MCF 10A (cell line): ENCODE data around the gene BEST1. TPM values are rescaled to one million over a fixed set of nuclear protein-coding genes. Genes with fewer than 3 reads are reported as not detected.

Experiments
- BruUV-seq: library from RNA; stranded (reverse); fragments of 400-500 nt; replicated peaks from 2 replicates; lab custom pipeline; 2021; lab: Mats Ljungman, UMichigan
- CTCF ChIA-PET: fragments of 300-600 bp; sonication (Branson Sonifier 250); formaldehyde crosslinking; extraction: SDS; loops from one replicate; lab custom pipeline; 2021; ENCODE audit warnings: antibody characterized with exemption, inconsistent platforms; lab: Yijun Ruan, JAX
- POLR2A ChIA-PET: fragments of 300-600, 350-650 bp; sonication (Branson Sonifier 250); formaldehyde crosslinking; extraction: SDS; loops from one replicate; lab custom pipeline; 2020; ENCODE audit warnings: antibody characterized with exemption, inconsistent platforms; lab: Yijun Ruan, JAX
- DNase-seq: peaks from one replicate; pipeline ENCODE4 v3.0.0-alpha.2; 2018; ENCODE audit not compliant: unreplicated experiment
- H3K27ac Mint-ChIP-seq: one replicate; pipeline ENCODE4 v1.8.0; 2022; ENCODE audit warnings: mild to moderate bottlenecking, low read depth, mixed read lengths; ENCODE audit not compliant: unreplicated experiment
- H3K27me3 Mint-ChIP-seq: one replicate; pipeline ENCODE4 v1.8.0; 2022; ENCODE audit warnings: mixed read lengths; ENCODE audit not compliant: insufficient read depth, unreplicated experiment
- H3K36me3 Mint-ChIP-seq: one replicate; pipeline ENCODE4 v1.8.0; 2022; ENCODE audit warnings: mild to moderate bottlenecking, moderate library complexity, mixed read lengths; ENCODE audit not compliant: insufficient read depth, unreplicated experiment
- H3K4me1 Mint-ChIP-seq: one replicate; pipeline ENCODE4 v1.8.0; 2022; ENCODE audit warnings: mixed read lengths; ENCODE audit not compliant: insufficient read depth, unreplicated experiment
- H3K4me3 Mint-ChIP-seq: one replicate; pipeline ENCODE4 v1.8.0; 2022; ENCODE audit warnings: mild to moderate bottlenecking, moderate library complexity, mixed read lengths; ENCODE audit not compliant: unreplicated experiment
- H3K9me3 Mint-ChIP-seq: one replicate; pipeline ENCODE4 v1.8.0; 2022; ENCODE audit warnings: mixed read lengths; ENCODE audit not compliant: unreplicated experiment
- CTCF ChIP-seq: fragments of 200-600 bp; IDR thresholded peaks from one replicate; pipeline ENCODE4 v1.8.0; 2022; ENCODE audit warnings: antibody characterized with exemption, mild to moderate bottlenecking; ENCODE audit not compliant: unreplicated experiment
- intact Hi-C: fragments of 100-400 bp; cut with micrococcal nuclease; formaldehyde crosslinking; loops from 2 replicates; pipeline ENCODE4 v1.14.1; 2022
- total RNA-seq: library from RNA; stranded (reverse); gene quantifications from 2 replicates; pipeline ENCODE4 v1.2.3, GENCODE V29; 2022

The BEST1 gene
- total RNA-seq, 1 experiment from 2014 or later = 2.5 TPM

- H3K9me3 Mint-ChIP-seq = no peaks in the 10 kb centered on the region
- BruUV-seq = no TSS peak
- ChIA-PET POLR2A (interaction anchor here (7.1 kb wide), 1 partner anchor 39 kb away, joined by 298 read pairs; the partner anchor contains the start of gene FTH1), CTCF (no interaction called here)
- no peak for DNase-seq
- intact Hi-C loops = no loop called here
- no peak overlapping the region for H3K4me3 Mint-ChIP-seq
- no peaks in the 10 kb centered on the region for H3K27me3 Mint-ChIP-seq
- H3K27ac Mint-ChIP-seq = no peak overlapping the region
- no peak for TF ChIP-seq CTCF
- peaks cover 4% of the 10 kb centered on the region for H3K36me3 Mint-ChIP-seq
- H3K4me1 Mint-ChIP-seq = peaks cover 10% of the 10 kb centered on the region
Observed at GRCh38 chr11:62008193-62008592, 58.0 kb downstream of the BEST1 start.

GRCh38 chr11:62010935-62011528 is 60.9 kb downstream of the BEST1 start:
- Mint-ChIP-seq H3K4me1 (peaks cover 11% of the 10 kb centered on the region), H3K9me3 (no peaks in the 10 kb centered on the region), H3K27ac (no peak overlapping the region), H3K4me3 (no peak overlapping the region), H3K27me3 (no peaks in the 10 kb centered on the region), H3K36me3 (peaks cover 6% of the 10 kb centered on the region)
- intact Hi-C loops = loop anchor here (5.0 kb wide), 1 partner anchor 41 kb away; no protein-coding TSS in a partner anchor
- TF ChIP-seq CTCF = no peak
- ChIA-PET POLR2A (interaction anchor here (1.2 to 7.1 kb wide), 6 partner anchors 14 to 42 kb away, joined by 3 to 298 read pairs (median 10); partner anchors contain the start of gene FTH1), CTCF (interaction anchor here (0.9 to 1.0 kb wide), 2 partner anchors 29 to 112 kb away, joined by 3 read pairs; no protein-coding TSS in a partner anchor)
- no TSS peak for BruUV-seq
- no peak for DNase-seq

- intact Hi-C loops = loop anchor here (2.0 to 5.0 kb wide), 2 partner anchors 40 to 41 kb away; no protein-coding TSS in a partner anchor
- CTCF ChIA-PET = interaction anchor here (0.8 to 1.0 kb wide), 2 partner anchors 20 to 30 kb away, joined by 3 to 5 read pairs; no protein-coding TSS in a partner anchor
Observed at GRCh38 chr11:62011881-62012280, 61.7 kb downstream of the BEST1 start.

More at GRCh38 chr11:62011881-62012280, 61.7 kb downstream of the BEST1 start:
- H3K4me3 Mint-ChIP-seq = no peak overlapping the region
- POLR2A ChIA-PET = interaction anchor here (1.0 to 7.1 kb wide), 10 partner anchors 9 to 42 kb away, joined by 5 to 298 read pairs (median 11); partner anchors contain the start of gene FTH1
- no peak for DNase-seq
- no peaks in the 10 kb centered on the region for H3K27me3 Mint-ChIP-seq
- peak overlapping the region; percentile 85 for H3K27ac Mint-ChIP-seq
- BruUV-seq = no TSS peak
- H3K4me1 Mint-ChIP-seq = peaks cover 14% of the 10 kb centered on the region
- H3K36me3 Mint-ChIP-seq = peaks cover 4% of the 10 kb centered on the region
- H3K9me3 Mint-ChIP-seq = no peaks in the 10 kb centered on the region
- TF ChIP-seq CTCF = no peak
